MCF 10A (cell line): Measurements from ENCODE around the gene DLEC1. TPM values are rescaled to one million over a fixed set of nuclear protein-coding genes. Genes with fewer than 3 reads are reported as not detected.

Source experiments
- BruUV-seq: library from RNA; stranded (reverse); fragments of 400-500 nt; replicated peaks from 2 replicates; lab custom pipeline; 2021; lab: Mats Ljungman, UMichigan
- CTCF ChIA-PET: fragments of 300-600 bp; sonication (Branson Sonifier 250); formaldehyde crosslinking; extraction: SDS; loops from one replicate; lab custom pipeline; 2021; ENCODE audit warnings: antibody characterized with exemption, inconsistent platforms; lab: Yijun Ruan, JAX
- POLR2A ChIA-PET: fragments of 300-600, 350-650 bp; sonication (Branson Sonifier 250); formaldehyde crosslinking; extraction: SDS; loops from one replicate; lab custom pipeline; 2020; ENCODE audit warnings: antibody characterized with exemption, inconsistent platforms; lab: Yijun Ruan, JAX
- DNase-seq: peaks from one replicate; pipeline ENCODE4 v3.0.0-alpha.2; 2018; ENCODE audit not compliant: unreplicated experiment
- H3K27ac Mint-ChIP-seq: one replicate; pipeline ENCODE4 v1.8.0; 2022; ENCODE audit warnings: mild to moderate bottlenecking, low read depth, mixed read lengths; ENCODE audit not compliant: unreplicated experiment
- H3K27me3 Mint-ChIP-seq: one replicate; pipeline ENCODE4 v1.8.0; 2022; ENCODE audit warnings: mixed read lengths; ENCODE audit not compliant: insufficient read depth, unreplicated experiment
- H3K36me3 Mint-ChIP-seq: one replicate; pipeline ENCODE4 v1.8.0; 2022; ENCODE audit warnings: mild to moderate bottlenecking, moderate library complexity, mixed read lengths; ENCODE audit not compliant: insufficient read depth, unreplicated experiment
- H3K4me1 Mint-ChIP-seq: one replicate; pipeline ENCODE4 v1.8.0; 2022; ENCODE audit warnings: mixed read lengths; ENCODE audit not compliant: insufficient read depth, unreplicated experiment
- H3K4me3 Mint-ChIP-seq: one replicate; pipeline ENCODE4 v1.8.0; 2022; ENCODE audit warnings: mild to moderate bottlenecking, moderate library complexity, mixed read lengths; ENCODE audit not compliant: unreplicated experiment
- H3K9me3 Mint-ChIP-seq: one replicate; pipeline ENCODE4 v1.8.0; 2022; ENCODE audit warnings: mixed read lengths; ENCODE audit not compliant: unreplicated experiment
- CTCF ChIP-seq: fragments of 200-600 bp; IDR thresholded peaks from one replicate; pipeline ENCODE4 v1.8.0; 2022; ENCODE audit warnings: antibody characterized with exemption, mild to moderate bottlenecking; ENCODE audit not compliant: unreplicated experiment
- intact Hi-C: fragments of 100-400 bp; cut with micrococcal nuclease; formaldehyde crosslinking; loops from 2 replicates; pipeline ENCODE4 v1.14.1; 2022
- total RNA-seq: library from RNA; stranded (reverse); gene quantifications from 2 replicates; pipeline ENCODE4 v1.2.3, GENCODE V29; 2022

Gene DLEC1
- total RNA-seq, 1 experiment from 2014 or later = 1.3 TPM

DNA sequence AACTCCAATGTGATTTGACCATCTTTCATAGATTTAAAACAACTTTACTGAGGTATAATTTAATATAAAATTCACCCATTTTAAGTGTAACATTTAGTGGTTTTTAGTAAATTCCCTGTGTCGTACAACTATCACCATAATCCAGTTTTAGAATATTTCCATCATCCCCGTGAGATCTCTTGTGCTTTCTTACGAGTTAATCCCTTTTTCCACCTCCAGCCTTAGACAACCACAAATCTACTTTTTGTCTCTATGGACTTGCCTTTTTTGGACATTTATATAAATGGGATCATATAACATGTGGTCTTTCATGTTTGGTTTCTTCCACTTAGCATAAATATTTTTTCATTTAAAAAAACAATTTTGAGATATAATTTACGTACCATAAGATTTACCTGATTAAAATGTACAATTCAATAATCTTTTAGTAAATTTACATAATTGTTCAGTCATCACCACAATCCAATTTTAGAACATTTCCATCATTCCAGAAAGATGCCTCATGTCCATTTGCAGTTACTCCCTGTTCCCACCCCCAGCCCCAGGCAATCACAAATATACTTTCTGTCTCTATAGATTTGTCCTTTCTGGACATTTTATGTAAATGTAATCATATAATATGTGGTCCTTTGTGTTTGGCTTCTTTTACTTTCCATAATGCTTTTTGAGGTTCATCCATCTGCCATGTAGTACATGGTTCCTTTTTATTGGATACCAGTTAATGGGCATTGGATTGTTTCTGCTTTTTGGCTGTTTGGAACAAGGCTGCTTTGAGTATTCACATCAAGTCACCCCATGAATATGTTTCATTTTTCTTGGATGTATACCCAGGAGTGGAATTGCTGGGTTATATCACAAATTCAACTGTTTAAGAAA, 129.4 kb downstream of the DLEC1 start:
- DNase-seq = peak; percentile 53
- POLR2A ChIA-PET = interaction anchor here (2.4 to 5.8 kb wide), 2 partner anchors 9 to 30 kb away, joined by 10 to 188 read pairs; partner anchors contain the start of genes ACAA1 and MYD88
- no peak for TF ChIP-seq CTCF

GRCh38 chr3:38169027-38169317, 130.0 kb downstream of the DLEC1 start:
- no TSS peak for BruUV-seq
- CTCF ChIA-PET = interaction anchor here (0.7 kb wide), 1 partner anchor 15 kb away, joined by 3 read pairs; no protein-coding TSS in a partner anchor
- peak overlapping the region; percentile 87 for H3K4me3 Mint-ChIP-seq
- H3K36me3 Mint-ChIP-seq = peaks cover 26% of the 10 kb centered on the region
- no peak for DNase-seq
- no peak for TF ChIP-seq CTCF
- POLR2A ChIA-PET = no interaction called here
- no peaks in the 10 kb centered on the region for H3K27me3 Mint-ChIP-seq
- intact Hi-C loops = no loop called here
- H3K9me3 Mint-ChIP-seq = no peaks in the 10 kb centered on the region
- peaks cover 39% of the 10 kb centered on the region for H3K4me1 Mint-ChIP-seq
- peak overlapping the region; percentile 93 for H3K27ac Mint-ChIP-seq

More for the DNA sequence above, 129.4 kb downstream of the DLEC1 start:
- Mint-ChIP-seq H3K27ac (peak overlapping the region; percentile 93), H3K4me3 (peak overlapping the region; percentile 87), H3K9me3 (no peaks in the 10 kb centered on the region), H3K27me3 (no peaks in the 10 kb centered on the region), H3K4me1 (peaks cover 34% of the 10 kb centered on the region), H3K36me3 (peaks cover 26% of the 10 kb centered on the region)
- intact Hi-C loops = no loop called here
- CTCF ChIA-PET = interaction anchor here (1.7 kb wide), 1 partner anchor 14 kb away, joined by 6 read pairs; no protein-coding TSS in a partner anchor
- BruUV-seq = TSS peak; percentile 21

GRCh38 chr3:38170722-38171121, 131.7 kb downstream of the DLEC1 start:
- no peak for TF ChIP-seq CTCF
- Mint-ChIP-seq H3K27me3 (no peaks in the 10 kb centered on the region), H3K4me1 (peaks cover 51% of the 10 kb centered on the region), H3K4me3 (no peak overlapping the region), H3K27ac (peak overlapping the region; percentile 93), H3K9me3 (no peaks in the 10 kb centered on the region), H3K36me3 (peaks cover 20% of the 10 kb centered on the region)
- BruUV-seq = no TSS peak
- intact Hi-C loops = no loop called here
- POLR2A ChIA-PET = interaction anchor here (0.6 to 2.0 kb wide), 3 partner anchors 16 to 34 kb away, joined by 3 to 16 read pairs (median 3); partner anchors contain the start of gene ACAA1
- CTCF ChIA-PET = interaction anchor here (0.6 to 1.5 kb wide), 2 partner anchors 13 to 84 kb away, joined by 3 read pairs; no protein-coding TSS in a partner anchor
- DNase-seq = no peak

DNA sequence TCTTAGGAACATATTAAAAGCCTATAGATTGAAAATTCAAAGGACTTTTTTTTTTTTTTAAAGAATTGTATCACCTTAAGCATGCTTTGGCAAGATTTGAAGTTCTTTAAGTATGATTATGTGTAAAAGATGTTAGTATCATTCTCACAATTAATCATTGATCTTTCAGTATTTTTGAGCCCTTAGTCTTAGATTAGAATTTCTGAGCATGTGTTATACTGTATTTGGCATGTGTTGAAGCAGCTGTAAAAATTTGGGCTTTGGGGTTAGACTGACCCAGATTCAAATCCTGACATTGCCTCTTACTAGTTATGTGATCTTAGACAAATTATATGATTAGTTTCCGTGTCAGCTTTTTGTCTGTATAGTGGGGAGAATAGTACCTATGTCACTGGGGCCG, 132.6 kb downstream of the DLEC1 start:
- H3K27me3 Mint-ChIP-seq = no peaks in the 10 kb centered on the region
- H3K4me3 Mint-ChIP-seq = no peak overlapping the region
- POLR2A ChIA-PET = interaction anchor here (1.7 to 2.0 kb wide), 2 partner anchors 17 to 35 kb away, joined by 6 to 16 read pairs; partner anchors contain the start of gene ACAA1
- no TSS peak for BruUV-seq
- no peaks in the 10 kb centered on the region for H3K9me3 Mint-ChIP-seq
- no peak for DNase-seq
- intact Hi-C loops = no loop called here
- CTCF ChIA-PET = interaction anchor here (0.6 to 1.5 kb wide), 6 partner anchors 14 to 313 kb away, joined by 3 to 4 read pairs (median 3); no protein-coding TSS in a partner anchor
- TF ChIP-seq CTCF = no peak
- peaks cover 18% of the 10 kb centered on the region for H3K36me3 Mint-ChIP-seq
- H3K27ac Mint-ChIP-seq = peak overlapping the region; percentile 93
- H3K4me1 Mint-ChIP-seq = peaks cover 52% of the 10 kb centered on the region
